B cell (primary cell): Measurements from ENCODE around the gene ZSWIM3. TPM values are rescaled to one million over a fixed set of nuclear protein-coding genes. Genes with fewer than 3 reads are reported as not detected.

Source experiments
- ATAC-seq: fragments of 200-7000 bp; cut with Tn5 transposase; one replicate; pipeline ENCODE4 v1.10.0; 2021; ENCODE audit warnings: low read depth, mild to moderate bottlenecking, moderate number of reproducible peaks, moderate library complexity
- CTCF ChIA-PET: fragments of 350-600 bp; sonication (Branson Sonifier 250); formaldehyde crosslinking; loops from one replicate; lab custom pipeline; 2021; ENCODE audit warnings: antibody characterized with exemption, inconsistent platforms; lab: Charles Lee
- POLR2A ChIA-PET: fragments of 350-600 bp; sonication (Branson Sonifier 250); formaldehyde crosslinking; loops from one replicate; lab custom pipeline; 2021; ENCODE audit warnings: antibody characterized with exemption; lab: Charles Lee
- DNase-seq: peaks from one replicate; pipeline ENCODE4 v3.0.0; 2013
- H2AFZ ChIP-seq: 2 replicates; pipeline ENCODE4 v1.6.1; 2012; ENCODE audit warnings: mild to moderate bottlenecking, low read depth, low read length; ENCODE audit not compliant: insufficient read depth, poor library complexity, severe bottlenecking
- H3K27ac ChIP-seq, 2 donors: 1 replicate in 1 of 2; 2 replicates in 1 of 2; pipeline ENCODE4 v1.5.1; 2012 to 2013; ENCODE audit warnings: low read length in 2 of 2, mild to moderate bottlenecking in 2 of 2, moderate library complexity in 1 of 2
- H3K27me3 ChIP-seq, 4 experiments: fragments of 200-600 bp in 1 of 4; sonication (generic) in 1 of 4; replicated peaks in 1 of 4; 1 replicate in 2 of 4; 2 replicates in 2 of 4; pipeline versions ENCODE4 v1.6.1 to v1.7.0; 2013 to 2016; ENCODE audit warnings: low read length in 3 of 4, mild to moderate bottlenecking in 2 of 4, mixed read lengths in 1 of 4, moderate library complexity in 1 of 4; ENCODE audit not compliant: insufficient read depth in 4 of 4, control insufficient read depth in 3 of 4; ENCODE audit errors: control extremely low read depth in 1 of 4
- H3K36me3 ChIP-seq, 2 experiments: replicated peaks in 1 of 2; 1 replicate in 1 of 2; 2 replicates in 1 of 2; pipeline versions ENCODE4 v1.6.1 to v1.7.1; 2013; ENCODE audit warnings: low read length in 1 of 2; ENCODE audit not compliant: insufficient read depth in 2 of 2, control insufficient read depth in 1 of 2; ENCODE audit errors: control extremely low read depth in 1 of 2, extremely low read depth in 1 of 2
- H3K4me1 ChIP-seq, 2 donors: fragments of 200-600 bp in 1 of 2; sonication (generic) in 1 of 2; 1 replicate in 1 of 2; 2 replicates in 1 of 2; pipeline versions ENCODE4 v1.5.1 to v1.6.1; 2013 to 2017; ENCODE audit warnings: low read length in 2 of 2; ENCODE audit not compliant: control insufficient read depth in 2 of 2, insufficient read depth in 2 of 2
- H3K4me2 ChIP-seq: replicated peaks from 2 replicates; pipeline ENCODE3; 2012; ENCODE audit warnings: mild to moderate bottlenecking, low read depth, low read length; ENCODE audit not compliant: poor library complexity, severe bottlenecking
- H3K4me3 ChIP-seq, 5 experiments: fragments of 200-600 bp in 1 of 5; sonication (generic) in 1 of 5; 1 replicate in 3 of 5; 2 replicates in 2 of 5; pipeline versions ENCODE4 v1.5.1 to v1.7.0; 2011 to 2016; ENCODE audit warnings: low read length in 4 of 5, mild to moderate bottlenecking in 4 of 5, low read depth in 2 of 5, control low read depth in 1 of 5, moderate library complexity in 1 of 5; ENCODE audit not compliant: insufficient read depth in 1 of 5; ENCODE audit errors: control extremely low read depth in 1 of 5, extremely low read depth in 1 of 5
- H3K79me2 ChIP-seq: fragments of 200-600 bp; sonication (generic); one replicate; pipeline ENCODE4 v1.6.0; 2016; ENCODE audit warnings: low read length; ENCODE audit not compliant: control insufficient read depth, insufficient read depth
- H3K9ac ChIP-seq: fragments of 200-600 bp; sonication (generic); 2 replicates; pipeline ENCODE4 v1.6.1; 2017; ENCODE audit warnings: mild to moderate bottlenecking, low read length, moderate library complexity
- H3K9me3 ChIP-seq, 3 donors: one replicate each; pipeline versions ENCODE4 v1.6.1 to v1.7.1; 2013; ENCODE audit warnings: low read length in 2 of 3; ENCODE audit not compliant: control insufficient read depth in 2 of 3, insufficient read depth in 1 of 3; ENCODE audit errors: control extremely low read depth in 1 of 3
- H4K20me1 ChIP-seq: 2 replicates; pipeline ENCODE4 v1.6.0; 2012; ENCODE audit warnings: mild to moderate bottlenecking, low read length; ENCODE audit not compliant: insufficient read depth, control insufficient read depth, poor library complexity, severe bottlenecking
- H3K27ac Mint-ChIP-seq: one replicate; pipeline ENCODE4 v1.8.0; 2021; ENCODE audit warnings: mixed read lengths
- H3K27me3 Mint-ChIP-seq: one replicate; pipeline ENCODE4 v1.8.0; 2021; ENCODE audit warnings: mixed read lengths
- H3K4me1 Mint-ChIP-seq: one replicate; pipeline ENCODE4 v1.8.0; 2021; ENCODE audit warnings: mixed read lengths
- H3K4me3 Mint-ChIP-seq: one replicate; pipeline ENCODE4 v1.8.0; 2021; ENCODE audit warnings: mixed read lengths
- H3K9me3 Mint-ChIP-seq: one replicate; pipeline ENCODE4 v1.8.0; 2022; ENCODE audit warnings: mixed read lengths; ENCODE audit not compliant: insufficient read depth
- EZH2 ChIP-seq: IDR thresholded peaks from 2 replicates; pipeline ENCODE4 v1.6.1; 2012; ENCODE audit warnings: borderline replicate concordance, low read depth, mild to moderate bottlenecking, moderate library complexity, low read length; ENCODE audit not compliant: insufficient read depth, poor library complexity, severe bottlenecking
- WGBS: methylation state at CpG from one replicate; pipeline ENCODE4 v1.1.5; 2013; ENCODE audit warnings: missing lambda C conversion rate; ENCODE audit not compliant: insufficient coverage; 5-methylcytosine and 5-hydroxymethylcytosine counted together
- intact Hi-C: fragments of 100-400 bp; cut with micrococcal nuclease; formaldehyde crosslinking; loops from one replicate; pipeline ENCODE4 v1.10.0; 2022
- polyA plus RNA-seq: library from polyadenylated mRNA; depleted of rRNA; stranded (reverse); fragments of >200 nt; gene quantifications from 2 replicates; pipeline ENCODE4 v1.2.3, GENCODE V29; 2012
- total RNA-seq, 2 donors: library from RNA; stranded (reverse); fragments of 120-200 nt in 1 of 2; gene quantifications; 1 replicate in 1 of 2; 2 replicates in 1 of 2; pipeline versions ENCODE4 v1.2.3 to v1.2.4, GENCODE V29; 2013 to 2022
- TF ChIP-seq, protein P1 (sequence below): fragments of 200-600 bp; IDR thresholded peaks from one replicate; pipeline ENCODE4 v1.8.0; 2022; ENCODE audit warnings: antibody characterized with exemption, mild to moderate bottlenecking

Gene ZSWIM3
- total and polyA plus RNA-seq, 2 donors (not counting 1 experiment from before 2014, with no cell fraction given) = 4.0 to 7.1 TPM

DNA sequence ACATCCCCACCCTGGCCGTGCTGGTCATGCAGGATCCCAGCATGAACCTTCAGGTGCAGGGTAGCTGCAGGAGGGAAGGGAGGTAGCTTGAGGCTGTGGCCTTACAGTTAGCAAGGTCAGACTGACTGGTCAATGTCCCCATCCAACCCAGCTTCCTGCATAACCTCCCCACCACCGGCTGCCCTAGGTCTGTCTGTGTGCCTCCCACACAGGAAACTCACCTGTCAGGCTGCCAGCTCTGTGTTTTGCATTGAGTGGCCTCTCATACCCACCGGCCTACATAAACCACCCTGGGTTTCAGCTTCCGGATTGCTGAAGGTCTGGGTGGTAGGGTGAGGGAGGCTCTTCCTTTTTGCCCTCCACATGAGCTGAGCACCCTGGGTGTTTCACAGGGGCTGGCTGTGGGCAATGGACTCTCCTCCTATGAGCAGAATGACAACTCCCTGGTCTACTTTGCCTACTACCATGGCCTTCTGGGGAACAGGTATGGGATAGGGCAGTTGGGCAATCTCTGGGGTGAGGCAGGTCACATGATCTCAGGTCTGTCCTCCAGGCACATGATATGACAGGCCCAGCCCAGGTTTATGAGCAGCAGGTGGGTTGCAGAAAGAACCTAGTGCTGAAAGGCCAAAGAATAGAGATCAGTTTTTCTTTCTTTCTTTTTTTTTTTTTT, 35.5 kb downstream of the ZSWIM3 start:
- CTCF ChIA-PET = interaction anchor here (0.9 to 3.2 kb wide), 3 partner anchors 12 to 77 kb away, joined by 3 to 9 read pairs (median 5); partner anchors contain the start of gene ZSWIM1
- no peaks in the 10 kb centered on the region for H3K9me3 Mint-ChIP-seq
- DNase-seq (no peak), ATAC-seq (no peak)
- Histone ChIP-seq H4K20me1 (no peaks in the 10 kb centered on the region), H3K4me3 (no peak overlapping the region), H3K9ac (no peak overlapping the region), H3K27me3 (no peaks in the 10 kb centered on the region), H3K27ac (peak overlapping the region in 1 of 2 donors; percentile 2), H3K9me3 (no peaks in the 10 kb centered on the region), H2AFZ (no peak overlapping the region), H3K4me2 (peak overlapping the region; percentile 99), H3K79me2 (peaks cover 7% of the 10 kb centered on the region), H3K36me3 (peaks cover 0 to 19% of the 10 kb centered on the region in 2 experiments), H3K4me1 (peaks cover 24 to 29% of the 10 kb centered on the region in 2 donors)
- POLR2A ChIA-PET = interaction anchor here (0.6 to 5.3 kb wide), 3 partner anchors 41 to 74 kb away, joined by 3 to 41 read pairs (median 4); partner anchors contain the start of gene PCIF1
- peaks cover 31% of the 10 kb centered on the region for H3K4me1 Mint-ChIP-seq
- H3K27me3 Mint-ChIP-seq = no peaks in the 10 kb centered on the region
- peak overlapping the region; percentile 97 for H3K4me3 Mint-ChIP-seq
- TF ChIP-seq, protein P1, sequence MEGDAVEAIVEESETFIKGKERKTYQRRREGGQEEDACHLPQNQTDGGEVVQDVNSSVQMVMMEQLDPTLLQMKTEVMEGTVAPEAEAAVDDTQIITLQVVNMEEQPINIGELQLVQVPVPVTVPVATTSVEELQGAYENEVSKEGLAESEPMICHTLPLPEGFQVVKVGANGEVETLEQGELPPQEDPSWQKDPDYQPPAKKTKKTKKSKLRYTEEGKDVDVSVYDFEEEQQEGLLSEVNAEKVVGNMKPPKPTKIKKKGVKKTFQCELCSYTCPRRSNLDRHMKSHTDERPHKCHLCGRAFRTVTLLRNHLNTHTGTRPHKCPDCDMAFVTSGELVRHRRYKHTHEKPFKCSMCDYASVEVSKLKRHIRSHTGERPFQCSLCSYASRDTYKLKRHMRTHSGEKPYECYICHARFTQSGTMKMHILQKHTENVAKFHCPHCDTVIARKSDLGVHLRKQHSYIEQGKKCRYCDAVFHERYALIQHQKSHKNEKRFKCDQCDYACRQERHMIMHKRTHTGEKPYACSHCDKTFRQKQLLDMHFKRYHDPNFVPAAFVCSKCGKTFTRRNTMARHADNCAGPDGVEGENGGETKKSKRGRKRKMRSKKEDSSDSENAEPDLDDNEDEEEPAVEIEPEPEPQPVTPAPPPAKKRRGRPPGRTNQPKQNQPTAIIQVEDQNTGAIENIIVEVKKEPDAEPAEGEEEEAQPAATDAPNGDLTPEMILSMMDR = no peak
- TF ChIP-seq EZH2 = no peak
- intact Hi-C loops = no loop called here
- H3K27ac Mint-ChIP-seq = peak overlapping the region; percentile 96
- WGBS = 17% methylated on average over 1 of the region's 4 CpGs

DNA sequence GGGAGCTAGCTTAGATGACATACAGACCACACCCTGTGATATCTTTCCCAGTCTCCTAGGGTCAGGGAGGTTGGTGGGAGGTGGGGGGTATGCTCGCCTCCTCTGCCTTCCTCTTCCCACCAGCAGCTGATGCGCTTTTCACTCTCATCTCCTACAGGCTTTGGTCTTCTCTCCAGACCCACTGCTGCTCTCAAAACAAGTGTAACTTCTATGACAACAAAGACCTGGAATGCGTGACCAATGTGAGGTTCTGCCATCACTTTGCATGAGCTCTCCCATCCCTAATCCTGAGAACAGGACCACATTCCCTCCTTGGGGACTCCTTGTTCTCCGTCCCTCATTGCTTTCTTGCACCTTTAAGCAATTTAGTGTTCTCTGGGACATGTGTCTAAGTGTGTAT, 36.4 kb downstream of the ZSWIM3 start:
- Histone ChIP-seq H2AFZ (no peak overlapping the region), H3K4me1 (peaks cover 24 to 29% of the 10 kb centered on the region in 2 donors), H4K20me1 (no peaks in the 10 kb centered on the region), H3K36me3 (peaks cover 0 to 26% of the 10 kb centered on the region in 2 experiments), H3K4me2 (no peak overlapping the region), H3K9ac (no peak overlapping the region), H3K27ac (no peak overlapping the region), H3K4me3 (no peak overlapping the region), H3K9me3 (no peaks in the 10 kb centered on the region), H3K79me2 (peaks cover 7% of the 10 kb centered on the region), H3K27me3 (no peaks in the 10 kb centered on the region)
- Mint-ChIP-seq H3K4me1 (peaks cover 31% of the 10 kb centered on the region), H3K27ac (no peak overlapping the region), H3K27me3 (no peaks in the 10 kb centered on the region), H3K4me3 (peak overlapping the region; percentile 45), H3K9me3 (no peaks in the 10 kb centered on the region)
- intact Hi-C loops = no loop called here
- DNase-seq (no peak), ATAC-seq (no peak)
- no peak for TF ChIP-seq EZH2
- TF ChIP-seq, protein P1 = no peak
- CTCF ChIA-PET = interaction anchor here (0.9 kb wide), 1 partner anchor 13 kb away, joined by 3 read pairs; the partner anchor contains the start of gene ZSWIM1
- POLR2A ChIA-PET = interaction anchor here (0.7 to 5.3 kb wide), 2 partner anchors 40 to 73 kb away, joined by 4 to 41 read pairs; partner anchors contain the start of gene PCIF1
- 100% methylated on average over 2 of the region's 4 CpGs for WGBS
